Muscle of leg (tissue), 11 donors: Measurements from ENCODE around the gene SPATA17. TPM values are rescaled to one million over a fixed set of nuclear protein-coding genes. Genes with fewer than 3 reads are reported as not detected.

Experiments used
- DNase-seq: peaks from one replicate; pipeline ENCODE4 v3.0.0; 2013
- H3K27ac ChIP-seq: one replicate; pipeline ENCODE4 v1.5.1; 2013; ENCODE audit warnings: mild to moderate bottlenecking, low read length, control low read depth
- H3K27me3 ChIP-seq: one replicate; pipeline ENCODE4 v1.6.1; 2013; ENCODE audit warnings: low read length; ENCODE audit not compliant: control insufficient read depth, insufficient read depth
- H3K36me3 ChIP-seq: one replicate; pipeline ENCODE4 v1.6.1; 2013; ENCODE audit warnings: low read length; ENCODE audit not compliant: control insufficient read depth, insufficient read depth
- H3K4me1 ChIP-seq: one replicate; pipeline ENCODE4 v1.6.1; 2013; ENCODE audit warnings: low read length; ENCODE audit not compliant: control insufficient read depth, insufficient read depth
- H3K4me3 ChIP-seq: one replicate; pipeline ENCODE4 v1.5.1; 2013; ENCODE audit warnings: low read length, control low read depth
- H3K9me3 ChIP-seq: replicated peaks from 2 replicates; pipeline ENCODE4 v1.6.1; 2013; ENCODE audit warnings: low read depth, low read length; ENCODE audit not compliant: control insufficient read depth
- WGBS: methylation state at CpG from one replicate; pipeline ENCODE4 v1.1.5; 2013; ENCODE audit warnings: missing lambda C conversion rate; ENCODE audit not compliant: insufficient coverage; 5-methylcytosine and 5-hydroxymethylcytosine counted together
- polyA plus RNA-seq, 8 donors: library from polyadenylated mRNA; unstranded; fragments of 120-200 nt; gene quantifications; one replicate each; pipeline versions ENCODE4 v1.2.1 to v1.2.3, GENCODE V29; 2013; ENCODE audit warnings: inconsistent platforms in 1 of 8, low replicate concordance in 1 of 8; ENCODE audit not compliant: insufficient read length in 8 of 8, insufficient read depth in 1 of 8
- total RNA-seq: library from RNA; stranded (reverse); fragments of 120-200 nt; gene quantifications from one replicate; pipeline ENCODE4 v1.2.4, GENCODE V29; 2013

SPATA17 gene
- total and polyA plus RNA-seq, 9 donors = 2.3 to 4.3 (median 3.4) TPM

DNA sequence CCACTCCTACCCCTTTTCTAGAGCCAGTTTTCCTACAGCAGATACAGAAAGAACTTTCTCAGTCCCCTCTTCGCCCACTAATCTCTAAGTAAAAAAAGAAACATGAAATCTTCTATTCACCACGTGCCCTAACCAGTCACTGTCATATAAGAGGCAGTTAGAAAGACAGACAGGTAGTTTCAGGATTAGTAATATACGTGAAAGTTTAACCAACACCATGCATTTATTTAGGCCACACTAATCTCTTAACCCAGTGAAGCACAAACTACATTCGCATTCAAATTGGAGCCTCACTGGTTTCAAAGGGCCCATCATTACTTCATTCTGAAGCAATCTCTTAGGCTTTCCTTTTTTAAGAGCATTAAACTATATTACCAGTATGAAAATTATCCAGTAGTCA is 10.3 kb upstream of the SPATA17 start:
- Histone ChIP-seq H3K9me3 (no peaks in the 10 kb centered on the region), H3K27ac (no peak overlapping the region), H3K27me3 (no peaks in the 10 kb centered on the region), H3K4me1 (no peaks in the 10 kb centered on the region), H3K4me3 (no peak overlapping the region), H3K36me3 (peaks cover 9% of the 10 kb centered on the region)
- 100% methylated on average over 1 of the region's 4 CpGs for WGBS
- DNase-seq = no peak

- no peaks in the 10 kb centered on the region for H3K9me3 ChIP-seq
- no peak for DNase-seq
- WGBS = no CpG with 5 or more reads among the region's 3 CpGs
- H3K4me1 ChIP-seq = no peaks in the 10 kb centered on the region
- H3K27me3 ChIP-seq = no peaks in the 10 kb centered on the region
- no peak overlapping the region for H3K4me3 ChIP-seq
- no peak overlapping the region for H3K27ac ChIP-seq
- H3K36me3 ChIP-seq = peaks cover 9% of the 10 kb centered on the region
Observed at GRCh38 chr1:217622042-217622441, 9.1 kb upstream of the SPATA17 start.

GRCh38 chr1:217626321-217626720 is 4.8 kb upstream of the SPATA17 start:
- WGBS = no CpG with 5 or more reads among the region's 2 CpGs

DNA sequence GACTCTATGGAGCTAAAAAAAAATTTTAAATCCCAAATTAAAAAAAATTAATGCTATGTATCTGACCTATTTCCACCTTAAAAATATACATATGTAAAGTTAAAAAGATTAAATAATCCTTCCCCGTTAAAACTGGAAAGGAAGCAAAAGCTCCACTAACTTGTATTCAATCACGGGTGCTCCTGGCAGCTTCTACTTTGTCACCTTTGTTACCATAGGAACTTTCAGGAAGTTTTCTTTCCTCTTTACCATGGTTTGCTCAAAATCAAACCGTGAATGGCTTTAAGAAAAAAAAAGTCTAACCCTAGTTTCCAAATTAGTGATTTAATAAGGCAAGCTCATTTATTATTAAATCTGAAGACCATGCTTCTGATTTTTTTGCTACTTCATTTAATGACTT is 3.7 kb upstream of the SPATA17 start:
- Histone ChIP-seq H3K36me3 (no peaks in the 10 kb centered on the region), H3K4me1 (peaks cover 5% of the 10 kb centered on the region), H3K27me3 (no peaks in the 10 kb centered on the region), H3K27ac (no peak overlapping the region), H3K4me3 (no peak overlapping the region), H3K9me3 (no peaks in the 10 kb centered on the region)
- DNase-seq = peak; percentile 30
- no CpG with 5 or more reads among the region's 3 CpGs for WGBS

More at GRCh38 chr1:217626321-217626720, 4.8 kb upstream of the SPATA17 start:
- no peaks in the 10 kb centered on the region for H3K9me3 ChIP-seq
- H3K27ac ChIP-seq = no peak overlapping the region
- no peaks in the 10 kb centered on the region for H3K36me3 ChIP-seq
- H3K4me3 ChIP-seq = no peak overlapping the region
- peaks cover 1% of the 10 kb centered on the region for H3K4me1 ChIP-seq
- no peaks in the 10 kb centered on the region for H3K27me3 ChIP-seq
- DNase-seq = no peak

- no CpG with 5 or more reads among the region's 6 CpGs for WGBS
- H3K27ac ChIP-seq = no peak overlapping the region
- H3K36me3 ChIP-seq = no peaks in the 10 kb centered on the region
- no peaks in the 10 kb centered on the region for H3K27me3 ChIP-seq
- no peaks in the 10 kb centered on the region for H3K9me3 ChIP-seq
- H3K4me3 ChIP-seq = no peak overlapping the region
- DNase-seq = no peak
- no peaks in the 10 kb centered on the region for H3K4me1 ChIP-seq
Observed at GRCh38 chr1:217642455-217642854, 11.3 kb downstream of the SPATA17 start.

GRCh38 chr1:217647791-217648190 is 16.6 kb downstream of the SPATA17 start:
- DNase-seq = no peak
- H3K9me3 ChIP-seq = no peaks in the 10 kb centered on the region
- no peaks in the 10 kb centered on the region for H3K4me1 ChIP-seq
- H3K4me3 ChIP-seq = no peak overlapping the region
- H3K27me3 ChIP-seq = no peaks in the 10 kb centered on the region
- WGBS = 91% methylated on average over 8 of the region's 13 CpGs
- H3K36me3 ChIP-seq = no peaks in the 10 kb centered on the region
- no peak overlapping the region for H3K27ac ChIP-seq

DNA sequence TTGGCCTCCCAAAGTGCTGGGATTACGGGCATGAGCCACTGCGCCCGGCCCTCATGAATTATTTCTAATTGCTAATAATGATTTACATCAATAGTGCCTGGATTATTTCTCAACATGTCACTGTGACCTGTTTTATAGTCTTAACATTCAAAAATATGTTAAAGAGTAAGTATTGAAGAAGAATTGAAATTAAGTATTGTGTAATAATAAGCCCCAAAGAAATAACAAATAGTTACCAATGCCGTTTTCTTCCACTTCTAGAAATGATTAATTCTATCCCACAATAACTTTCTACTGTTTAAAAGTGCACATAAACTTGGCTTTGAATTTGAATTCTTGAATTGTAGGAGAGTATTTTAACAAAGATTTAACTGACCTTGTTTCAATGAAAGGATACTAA is 19.5 kb downstream of the SPATA17 start:
- no peak for DNase-seq
- WGBS = no CpG with 5 or more reads among the region's 4 CpGs
- Histone ChIP-seq H3K9me3 (no peaks in the 10 kb centered on the region), H3K4me1 (no peaks in the 10 kb centered on the region), H3K27ac (no peak overlapping the region), H3K4me3 (no peak overlapping the region), H3K27me3 (no peaks in the 10 kb centered on the region), H3K36me3 (no peaks in the 10 kb centered on the region)

DNA sequence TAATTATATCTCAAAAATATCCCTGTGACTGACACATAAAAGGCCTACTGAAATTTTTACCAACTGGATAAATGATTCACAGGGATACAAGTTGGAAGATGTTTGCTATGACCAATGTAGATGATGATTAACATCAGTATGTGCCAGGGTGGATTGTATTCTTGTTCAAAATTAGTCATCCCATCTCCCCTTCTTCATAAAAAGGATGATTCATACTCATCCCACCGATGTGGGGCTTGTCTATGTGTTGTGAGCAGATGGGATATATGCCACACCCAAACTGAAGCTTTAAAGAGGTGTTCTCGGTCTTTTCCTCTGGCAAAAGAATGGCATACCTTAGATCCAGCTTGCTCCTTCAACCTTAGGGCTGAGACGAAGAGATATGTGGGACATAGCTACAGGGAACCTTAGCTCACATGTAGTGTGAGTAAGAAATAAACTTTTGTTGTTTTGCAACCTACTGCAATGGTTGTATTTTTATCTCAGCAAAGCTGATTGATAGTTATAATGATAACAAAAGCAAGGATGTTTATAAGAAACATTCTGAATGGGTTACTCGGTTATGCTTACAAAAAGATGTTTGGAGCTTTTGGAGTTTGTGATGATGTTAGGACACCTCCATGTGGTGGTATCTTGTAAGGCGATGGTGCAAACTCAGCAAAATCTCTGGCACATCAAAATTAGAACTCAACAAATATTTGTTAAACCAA is 29.4 kb downstream of the SPATA17 start:
- WGBS = no CpG with 5 or more reads among the region's 5 CpGs
- DNase-seq = peak; percentile 4
- H3K4me1 ChIP-seq = no peaks in the 10 kb centered on the region

DNA sequence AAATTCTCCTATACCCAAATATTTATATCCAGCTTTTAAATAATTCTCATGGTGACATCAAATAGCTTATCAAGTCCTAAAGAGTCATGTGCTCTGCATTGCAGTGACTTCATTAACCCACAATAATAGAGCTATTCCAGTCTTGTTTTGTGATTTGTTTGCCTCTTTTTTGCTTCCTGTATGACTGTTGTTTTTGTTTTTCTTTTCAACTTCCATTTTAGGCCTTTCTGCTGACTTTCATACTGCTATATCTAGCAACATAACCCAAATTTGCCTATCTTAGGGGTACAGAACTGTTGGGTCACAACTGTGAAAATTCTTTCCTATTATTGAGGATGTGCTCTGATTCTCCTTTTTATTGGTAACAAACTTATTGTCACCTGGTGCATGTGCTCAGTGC is 30.3 kb downstream of the SPATA17 start:
- Histone ChIP-seq H3K4me3 (no peak overlapping the region), H3K9me3 (no peaks in the 10 kb centered on the region), H3K36me3 (no peaks in the 10 kb centered on the region), H3K4me1 (no peaks in the 10 kb centered on the region), H3K27ac (no peak overlapping the region), H3K27me3 (no peaks in the 10 kb centered on the region)
- DNase-seq = no peak

More for the DNA sequence above, 29.4 kb downstream of the SPATA17 start:
- no peaks in the 10 kb centered on the region for H3K9me3 ChIP-seq
- H3K4me3 ChIP-seq = no peak overlapping the region
- no peaks in the 10 kb centered on the region for H3K36me3 ChIP-seq
- H3K27ac ChIP-seq = no peak overlapping the region
- no peaks in the 10 kb centered on the region for H3K27me3 ChIP-seq

DNA sequence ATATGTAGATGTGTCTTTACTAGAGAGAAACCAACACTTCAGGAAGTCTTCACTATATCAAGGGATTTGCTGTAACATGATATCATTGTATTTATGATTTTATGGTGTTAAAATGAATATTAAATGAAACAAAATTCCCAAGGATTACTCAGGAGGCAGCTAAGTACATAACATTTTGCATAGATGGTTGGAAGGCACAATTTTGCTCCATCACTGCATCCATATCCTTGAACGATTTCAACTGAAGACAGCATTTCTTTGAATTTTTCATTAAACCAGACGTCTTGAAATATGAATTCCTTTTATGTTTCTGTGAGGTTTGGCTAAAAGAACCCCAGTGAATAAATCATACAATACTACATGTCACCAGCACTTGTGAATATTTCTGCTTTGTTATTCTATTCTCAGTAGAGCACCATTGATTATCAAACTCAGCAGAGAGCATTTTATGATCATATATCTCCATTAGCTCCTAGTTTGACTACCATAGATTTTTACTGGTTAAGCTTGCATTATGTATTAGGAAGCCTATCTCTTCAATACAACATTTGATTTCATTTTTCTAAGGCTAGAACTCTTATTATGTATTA is 37.3 kb downstream of the SPATA17 start:
- Histone ChIP-seq H3K27ac (no peak overlapping the region), H3K4me3 (no peak overlapping the region), H3K9me3 (no peaks in the 10 kb centered on the region), H3K27me3 (no peaks in the 10 kb centered on the region), H3K36me3 (no peaks in the 10 kb centered on the region), H3K4me1 (no peaks in the 10 kb centered on the region)
- no CpG with 5 or more reads among the region's 2 CpGs for WGBS
- DNase-seq = no peak
